Vagina (tissue), 2 donors: Measurements from ENCODE around the gene TRIM66. TPM values are rescaled to one million over a fixed set of nuclear protein-coding genes. Genes with fewer than 3 reads are reported as not detected.

ENCODE experiments used
- DNase-seq, 2 donors: peaks; one replicate each; pipeline ENCODE4 v3.0.0-alpha.2; 2017; ENCODE audit errors: extremely low spot score in 2 of 2
- H3K27ac ChIP-seq: fragments of 200-600 bp; sonication (generic); one replicate; pipeline ENCODE4 v1.5.1; 2019
- H3K27me3 ChIP-seq: fragments of 200-600 bp; sonication (generic); one replicate; pipeline ENCODE4 v1.5.1; 2019
- H3K36me3 ChIP-seq, 2 donors: fragments of 200-600 bp; sonication (generic); one replicate each; pipeline ENCODE4 v1.5.1; 2017 to 2019
- H3K4me1 ChIP-seq: fragments of 200-600 bp; sonication (generic); one replicate; pipeline ENCODE4 v1.5.1; 2019
- H3K4me3 ChIP-seq, 2 donors: fragments of 200-600 bp; sonication (generic); 1 replicate in 1 of 2; 2 replicates in 1 of 2; pipeline ENCODE4 v1.5.1; 2016 to 2019
- H3K9me3 ChIP-seq: fragments of 200-600 bp; sonication (generic); one replicate; pipeline ENCODE4 v1.5.1; 2019
- CTCF ChIP-seq, 3 experiments: fragments of 450-650 bp in 2 of 3; fragments of 200-600 bp in 1 of 3; sonication (generic) in 1 of 3; IDR thresholded peaks; one replicate each; pipeline ENCODE4 v1.5.1; 2017 to 2019; ENCODE audit warnings: antibody characterized with exemption in 3 of 3, mild to moderate bottlenecking in 2 of 3, moderate library complexity in 2 of 3
- POLR2A ChIP-seq, 2 donors: fragments of 450-650 bp; IDR thresholded peaks; one replicate each; pipeline ENCODE4 v1.6.1; 2017; ENCODE audit warnings: antibody characterized with exemption in 2 of 2, mild to moderate bottlenecking in 2 of 2, moderate library complexity in 2 of 2
- POLR2AphosphoS5 ChIP-seq, 2 donors: sonication (generic); formaldehyde crosslinking; IDR thresholded peaks; one replicate each; pipeline ENCODE4 v1.9.0; 2017; ENCODE audit warnings: antibody characterized with exemption in 2 of 2, mild to moderate bottlenecking in 2 of 2, low read depth in 1 of 2; ENCODE audit not compliant: insufficient read depth in 1 of 2
- intact Hi-C: fragments of 100-400 bp; cut with DNase I; formaldehyde crosslinking; loops from one replicate; pipeline ENCODE4 v1.15.1; 2023
- total RNA-seq: library from RNA; depleted of rRNA; stranded (reverse); fragments of >200 nt; gene quantifications from one replicate; pipeline ENCODE4 v1.2.3, GENCODE V29; 2016

TRIM66 gene
- total RNA-seq, 1 donor from 2014 or later, result 12.8 TPM

- no peaks in the 10 kb centered on the region for H3K9me3 ChIP-seq
- H3K36me3 ChIP-seq, result no peaks in the 10 kb centered on the region
- peak within 1 kb of the TSS; percentile 46 to 55 for H3K4me3 ChIP-seq
- peaks cover 10% of the 10 kb centered on the region for H3K4me1 ChIP-seq
- TF ChIP-seq POLR2AphosphoS5 (IDR thresholded peaks at IDR 0.05; ENCODE audit: insufficient read depth in 1 of 2, low read depth in 1 of 2), result no peak
- no peak for TF ChIP-seq CTCF (IDR thresholded peaks at IDR 0.05)
- no peak for TF ChIP-seq POLR2A (IDR thresholded peaks at IDR 0.05)
- no peaks in the 10 kb centered on the region for H3K27me3 ChIP-seq
- intact Hi-C loops, result no loop called here
- peak in 1 of 2 donors; percentile 70 for DNase-seq
- no peak within 1 kb of the TSS for H3K27ac ChIP-seq
These were observed 88.2 kb downstream of the TRIM66 start, which contains the start of gene STK33 for GRCh38 chr11:8593935-8594909. STK33 (minus strand) TSS chr11:8594228; CDS start chr11:8474905, 119,323 bp downstream.

GRCh38 chr11:8593455-8593854 lies 89.0 kb downstream of the TRIM66 start:
- TF ChIP-seq CTCF (IDR thresholded peaks at IDR 0.05), result no peak
- TF ChIP-seq POLR2A (IDR thresholded peaks at IDR 0.05), result no peak
- TF ChIP-seq POLR2AphosphoS5 (IDR thresholded peaks at IDR 0.05; ENCODE audit: insufficient read depth in 1 of 2, low read depth in 1 of 2), result no peak
- intact Hi-C loops, result no loop called here
- Histone ChIP-seq H3K9me3 (no peaks in the 10 kb centered on the region), H3K27ac (no peak overlapping the region), H3K4me3 (peak overlapping the region; percentile 46 to 55), H3K27me3 (no peaks in the 10 kb centered on the region), H3K4me1 (peaks cover 10% of the 10 kb centered on the region), H3K36me3 (no peaks in the 10 kb centered on the region)
- no peak for DNase-seq

GRCh38 chr11:8587915-8588314 lies 94.5 kb downstream of the TRIM66 start:
- no peak for TF ChIP-seq POLR2A (IDR thresholded peaks at IDR 0.05)
- no peak for TF ChIP-seq CTCF (IDR thresholded peaks at IDR 0.05)
- no peak for TF ChIP-seq POLR2AphosphoS5 (IDR thresholded peaks at IDR 0.05; ENCODE audit: insufficient read depth in 1 of 2, low read depth in 1 of 2)
- no peak for DNase-seq
- Histone ChIP-seq H3K36me3 (no peaks in the 10 kb centered on the region), H3K27me3 (no peaks in the 10 kb centered on the region), H3K9me3 (no peaks in the 10 kb centered on the region), H3K27ac (no peak overlapping the region), H3K4me1 (no peaks in the 10 kb centered on the region), H3K4me3 (no peak overlapping the region)
- intact Hi-C loops, result no loop called here

- Histone ChIP-seq H3K27me3 (no peaks in the 10 kb centered on the region), H3K4me1 (no peaks in the 10 kb centered on the region), H3K36me3 (no peaks in the 10 kb centered on the region), H3K27ac (no peak overlapping the region), H3K9me3 (no peaks in the 10 kb centered on the region), H3K4me3 (no peak overlapping the region)
- no peak for TF ChIP-seq CTCF (IDR thresholded peaks at IDR 0.05)
- TF ChIP-seq POLR2AphosphoS5 (IDR thresholded peaks at IDR 0.05; ENCODE audit: insufficient read depth in 1 of 2, low read depth in 1 of 2), result no peak
- TF ChIP-seq POLR2A (IDR thresholded peaks at IDR 0.05), result no peak
- no peak for DNase-seq
- intact Hi-C loops, result no loop called here
These were observed 95.7 kb downstream of the TRIM66 start for GRCh38 chr11:8586805-8587204.

GRCh38 chr11:8586184-8586583 lies 96.3 kb downstream of the TRIM66 start:
- no peak overlapping the region for H3K27ac ChIP-seq
- TF ChIP-seq POLR2A (IDR thresholded peaks at IDR 0.05) (no peak), POLR2AphosphoS5 (IDR thresholded peaks at IDR 0.05; ENCODE audit: insufficient read depth in 1 of 2, low read depth in 1 of 2) (no peak), CTCF (IDR thresholded peaks at IDR 0.05) (no peak)
- no peaks in the 10 kb centered on the region for H3K9me3 ChIP-seq
- intact Hi-C loops, result no loop called here
- no peaks in the 10 kb centered on the region for H3K36me3 ChIP-seq
- DNase-seq, result no peak
- no peaks in the 10 kb centered on the region for H3K27me3 ChIP-seq
- H3K4me1 ChIP-seq, result no peaks in the 10 kb centered on the region
- no peak overlapping the region for H3K4me3 ChIP-seq
